Naive thymus-derived CD8-positive, alpha-beta T cell (primary cell): Measurements from ENCODE around the gene CRP. TPM values are rescaled to one million over a fixed set of nuclear protein-coding genes. Genes with fewer than 3 reads are reported as not detected.

ENCODE experiments used
- ATAC-seq, 2 donors: fragments of 150-1000 bp; cut with Tn5 transposase in 1 of 2; sonication (Bioruptor Pico), chemical (Tn5 transposase) in 1 of 2; 1 replicate in 1 of 2; 2 replicates in 1 of 2; pipeline ENCODE4 v1.10.0; 2021; ENCODE audit warnings: mild to moderate bottlenecking in 2 of 2, moderate library complexity in 2 of 2
- POLR2A ChIA-PET: fragments of 350-600 bp; sonication (Branson Sonifier 250); formaldehyde crosslinking; loops from one replicate; lab custom pipeline; 2021; ENCODE audit warnings: antibody characterized with exemption; lab: Charles Lee
- DNase-seq, 10 donors: peaks; one replicate each; pipeline versions ENCODE4 v3.0.0 to v3.0.0-alpha.2; 2020 to 2022
- H3K27ac Mint-ChIP-seq, 10 donors: one replicate each; pipeline ENCODE4 v1.8.0; 2020 to 2022; ENCODE audit warnings: mild to moderate bottlenecking in 10 of 10, mixed read lengths in 10 of 10, moderate library complexity in 4 of 10, inconsistent platforms in 1 of 10
- H3K27me3 Mint-ChIP-seq, 5 donors: one replicate each; pipeline ENCODE4 v1.8.0; 2021 to 2022; ENCODE audit warnings: mixed read lengths in 5 of 5
- H3K36me3 Mint-ChIP-seq, 3 donors: one replicate each; pipeline ENCODE4 v1.8.0; 2020 to 2022; ENCODE audit warnings: mixed read lengths in 3 of 3, mild to moderate bottlenecking in 2 of 3, inconsistent platforms in 1 of 3
- H3K4me1 Mint-ChIP-seq, 4 donors: one replicate each; pipeline ENCODE4 v1.8.0; 2021 to 2022; ENCODE audit warnings: mixed read lengths in 4 of 4
- H3K4me3 Mint-ChIP-seq, 10 donors: one replicate each; pipeline ENCODE4 v1.8.0; 2020 to 2022; ENCODE audit warnings: mild to moderate bottlenecking in 10 of 10, mixed read lengths in 10 of 10, moderate library complexity in 6 of 10, inconsistent platforms in 1 of 10
- H3K9me3 Mint-ChIP-seq, 9 donors: one replicate each; pipeline ENCODE4 v1.8.0; 2020 to 2022; ENCODE audit warnings: mixed read lengths in 9 of 9, mild to moderate bottlenecking in 3 of 9, inconsistent platforms in 1 of 9, moderate library complexity in 1 of 9
- polyA plus RNA-seq, 3 donors: library from polyadenylated mRNA; unstranded; fragments of 300-500 nt; fragmentation: Illumina TruSeq; gene quantifications; one replicate each; pipeline ENCODE4 v1.2.3, GENCODE V29; 2021
- total RNA-seq, 8 experiments: library from RNA in 2 of 8; stranded (reverse) in 2 of 8; gene quantifications; one replicate each; pipeline ENCODE4 v1.2.3 and lab custom pipeline; 2021 to 2026

The CRP gene, protein sequence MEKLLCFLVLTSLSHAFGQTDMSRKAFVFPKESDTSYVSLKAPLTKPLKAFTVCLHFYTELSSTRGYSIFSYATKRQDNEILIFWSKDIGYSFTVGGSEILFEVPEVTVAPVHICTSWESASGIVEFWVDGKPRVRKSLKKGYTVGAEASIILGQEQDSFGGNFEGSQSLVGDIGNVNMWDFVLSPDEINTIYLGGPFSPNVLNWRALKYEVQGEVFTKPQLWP
- not detected for total RNA-seq
- polyA plus RNA-seq: not detected
- 0 reads per million in 6 experiments for total RNA-seq (lab: John Stamatoyannopoulos, UW)

DNA sequence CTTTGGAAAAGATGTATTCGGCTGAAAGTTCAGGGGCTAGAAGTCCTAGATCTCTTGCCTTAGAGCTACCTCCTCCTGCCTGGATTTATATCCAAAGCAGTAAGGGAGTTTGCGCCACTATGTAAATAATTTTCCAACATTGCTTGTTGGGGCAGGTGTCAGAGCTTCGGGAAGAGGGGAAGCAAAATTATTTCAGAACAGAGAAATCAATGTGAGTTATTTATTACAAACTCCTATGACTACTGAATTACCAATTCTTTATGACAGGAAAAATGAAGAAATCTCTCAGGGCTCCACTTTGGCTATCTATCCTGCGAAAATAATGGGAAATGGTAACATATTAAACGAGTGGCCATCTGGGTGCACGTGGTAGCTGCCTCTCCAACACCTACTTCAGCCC, at the start of gene CRP:
CRP (minus strand) TSS at position 61 of the 400 bp plus-strand sequence. CDS start 104 bp downstream, outside the sequence.
- H3K36me3 Mint-ChIP-seq: peaks cover 8 to 23% (median 9%) of the 10 kb centered on the region in 3 donors
- peaks cover 0 to 2% (median 0%) of the 10 kb centered on the region in 4 donors for H3K4me1 Mint-ChIP-seq
- ATAC-seq: no peak
- peaks cover 15 to 62% (median 31%) of the 10 kb centered on the region in 5 donors for H3K27me3 Mint-ChIP-seq
- no peak for DNase-seq
- H3K27ac Mint-ChIP-seq: no peak within 1 kb of the TSS
- H3K9me3 Mint-ChIP-seq: peaks cover 6 to 27% (median 19%) of the 10 kb centered on the region in 9 donors
- H3K4me3 Mint-ChIP-seq: no peak within 1 kb of the TSS
- POLR2A ChIA-PET: no interaction called here

DNA sequence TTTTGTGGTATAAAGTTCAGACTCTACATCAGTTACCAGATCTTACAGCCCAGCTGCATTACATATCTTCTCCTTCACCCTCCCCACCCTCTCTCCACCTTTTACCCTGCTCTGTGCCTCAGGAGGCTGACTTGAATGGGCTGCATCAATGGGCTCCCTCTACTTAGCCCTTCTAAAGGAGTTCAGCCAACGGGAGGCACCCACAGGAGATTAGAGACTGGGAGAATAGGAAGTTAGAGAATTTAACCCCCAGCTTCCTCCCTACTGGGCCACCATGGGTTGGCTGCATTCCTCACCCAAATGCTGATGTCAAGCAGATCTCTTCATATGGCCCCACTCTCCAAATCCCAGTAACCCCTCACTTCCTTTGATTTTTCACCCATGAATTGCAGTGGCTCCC, 49.3 kb upstream of the CRP start:
- POLR2A ChIA-PET: no interaction called here
- peaks cover 0 to 4% (median 0%) of the 10 kb centered on the region in 9 donors for H3K9me3 Mint-ChIP-seq
- no peak overlapping the region for H3K4me3 Mint-ChIP-seq
- peaks cover 2 to 13% (median 9%) of the 10 kb centered on the region in 5 donors for H3K27me3 Mint-ChIP-seq
- DNase-seq: no peak
- no peak for ATAC-seq
- no peaks in the 10 kb centered on the region for H3K36me3 Mint-ChIP-seq
- no peaks in the 10 kb centered on the region for H3K4me1 Mint-ChIP-seq
- no peak overlapping the region for H3K27ac Mint-ChIP-seq

DNA sequence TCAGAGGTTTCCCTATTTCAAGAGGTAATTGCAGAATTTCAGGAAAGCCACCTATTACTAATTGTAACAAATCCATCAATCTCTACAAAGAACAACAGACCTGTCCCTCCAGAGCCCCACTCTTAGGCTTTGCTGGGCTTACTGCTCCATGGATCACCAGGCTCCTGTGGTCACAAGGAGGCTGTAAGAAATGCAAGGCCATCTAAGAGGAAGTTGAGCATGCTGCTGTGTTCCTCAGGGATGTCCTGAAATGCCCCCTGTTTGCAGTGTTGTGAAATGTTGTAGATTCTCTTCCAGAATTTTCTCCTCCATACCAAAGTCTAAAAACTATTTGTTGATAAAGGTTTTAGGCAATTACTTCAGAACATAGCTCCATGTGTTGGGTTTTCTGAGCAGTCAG, 42.0 kb upstream of the CRP start:
- ATAC-seq (no peak), DNase-seq (no peak)
- no peaks in the 10 kb centered on the region for H3K36me3 Mint-ChIP-seq
- H3K9me3 Mint-ChIP-seq: peaks cover 0 to 2% (median 0%) of the 10 kb centered on the region in 9 donors
- POLR2A ChIA-PET: no interaction called here
- H3K27ac Mint-ChIP-seq: no peak overlapping the region
- no peaks in the 10 kb centered on the region for H3K4me1 Mint-ChIP-seq
- peaks cover 2 to 8% (median 4%) of the 10 kb centered on the region in 5 donors for H3K27me3 Mint-ChIP-seq
- H3K4me3 Mint-ChIP-seq: no peak overlapping the region

DNA sequence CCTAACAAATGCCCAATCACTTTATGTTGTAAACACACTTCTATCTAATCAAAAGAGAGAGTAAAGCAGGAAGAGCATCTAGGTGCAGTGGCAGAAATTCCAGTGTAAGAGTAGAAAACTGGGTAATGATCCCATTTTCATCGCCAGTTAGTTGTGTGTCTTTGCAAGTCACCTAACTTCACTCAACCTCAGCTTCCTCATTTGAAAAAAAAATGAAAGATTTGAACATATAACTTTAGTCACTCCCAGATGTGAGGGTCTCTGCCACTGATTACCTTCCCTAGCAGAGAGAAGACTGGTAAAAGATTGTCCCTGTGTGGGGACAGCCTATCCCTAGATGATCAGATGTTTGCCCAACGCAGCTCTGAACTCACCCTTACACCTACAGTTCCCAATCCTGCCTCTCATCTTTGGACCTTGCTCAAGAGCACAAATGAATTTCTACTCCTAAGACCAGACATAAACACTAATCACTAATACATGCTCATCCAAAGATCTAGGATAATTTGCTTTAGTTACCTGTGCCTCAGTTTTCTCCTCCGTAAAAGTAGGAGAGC, 41.1 kb upstream of the CRP start:
- no peaks in the 10 kb centered on the region for H3K9me3 Mint-ChIP-seq
- ATAC-seq: no peak
- POLR2A ChIA-PET: no interaction called here
- DNase-seq: no peak
- no peak overlapping the region for H3K4me3 Mint-ChIP-seq
- no peaks in the 10 kb centered on the region for H3K36me3 Mint-ChIP-seq
- H3K27ac Mint-ChIP-seq: no peak overlapping the region
- no peaks in the 10 kb centered on the region for H3K4me1 Mint-ChIP-seq
- H3K27me3 Mint-ChIP-seq: peaks cover 0 to 9% (median 5%) of the 10 kb centered on the region in 5 donors

- H3K36me3 Mint-ChIP-seq: no peaks in the 10 kb centered on the region
- ATAC-seq: no peak
- POLR2A ChIA-PET: no interaction called here
- H3K9me3 Mint-ChIP-seq: no peaks in the 10 kb centered on the region
- no peak overlapping the region for H3K27ac Mint-ChIP-seq
- DNase-seq: no peak
- peaks cover 0 to 9% (median 5%) of the 10 kb centered on the region in 5 donors for H3K27me3 Mint-ChIP-seq
- H3K4me3 Mint-ChIP-seq: no peak overlapping the region
- H3K4me1 Mint-ChIP-seq: no peaks in the 10 kb centered on the region
These were observed 39.0 kb upstream of the CRP start for GRCh38 chr1:159753386-159753785.

DNA sequence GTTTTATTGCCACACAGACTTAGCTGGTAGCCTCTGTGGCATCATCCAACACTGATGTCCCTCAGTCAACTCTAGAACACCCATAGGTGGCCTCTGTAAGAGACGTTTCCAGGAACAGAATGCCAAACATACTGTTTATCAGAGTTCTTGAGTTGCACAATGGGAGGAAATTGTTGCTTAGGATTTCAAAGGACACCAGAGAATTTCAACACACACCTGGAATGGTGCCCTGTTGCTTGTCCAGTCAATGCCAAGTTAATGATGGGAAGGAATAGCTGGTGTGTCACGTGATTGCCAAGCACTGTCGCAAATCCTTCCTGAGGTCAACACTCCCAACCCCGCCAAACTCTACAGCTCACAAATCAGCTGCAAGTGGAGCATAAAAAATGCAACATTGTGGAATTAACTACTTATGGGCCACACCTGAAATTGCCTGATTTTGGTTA, 37.8 kb upstream of the CRP start:
- no peaks in the 10 kb centered on the region for H3K36me3 Mint-ChIP-seq
- ATAC-seq (no peak), DNase-seq (no peak)
- no peaks in the 10 kb centered on the region for H3K4me1 Mint-ChIP-seq
- H3K9me3 Mint-ChIP-seq: no peaks in the 10 kb centered on the region
- H3K27ac Mint-ChIP-seq: peak overlapping the region in 1 of 10 donors; percentile 32
- no peak overlapping the region for H3K4me3 Mint-ChIP-seq
- POLR2A ChIA-PET: interaction anchor here (1.0 kb wide), 1 partner anchor 100 kb away, joined by 3 read pairs; no protein-coding TSS in a partner anchor
- peaks cover 0 to 9% (median 5%) of the 10 kb centered on the region in 5 donors for H3K27me3 Mint-ChIP-seq

- Mint-ChIP-seq H3K4me1 (peaks cover 0 to 5% (median 0%) of the 10 kb centered on the region in 4 donors), H3K4me3 (no peak overlapping the region), H3K36me3 (no peaks in the 10 kb centered on the region), H3K9me3 (no peaks in the 10 kb centered on the region), H3K27ac (no peak overlapping the region), H3K27me3 (peaks cover 0 to 9% (median 5%) of the 10 kb centered on the region in 5 donors)
- DNase-seq (no peak), ATAC-seq (no peak)
- POLR2A ChIA-PET: no interaction called here
These were observed 36.6 kb upstream of the CRP start for GRCh38 chr1:159751031-159751430.

DNA sequence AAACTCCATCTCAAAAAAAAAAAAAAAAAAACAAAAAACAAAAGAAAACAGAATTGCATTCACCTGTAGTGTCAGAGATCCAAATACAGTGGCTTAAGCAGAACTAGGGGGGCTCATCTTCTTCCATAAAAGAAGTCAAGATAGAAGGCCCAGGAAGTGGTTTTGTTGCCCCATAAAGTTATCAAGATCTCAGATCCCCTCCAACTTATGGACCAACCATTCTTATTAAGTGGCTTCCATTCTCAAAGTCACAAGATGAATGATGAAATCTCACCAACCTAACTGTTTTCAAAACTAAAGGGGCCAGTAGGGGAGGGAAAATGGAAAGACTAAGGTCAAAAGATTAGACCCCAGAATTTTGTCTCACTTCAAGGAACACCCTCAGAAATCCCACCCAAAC, 36.2 kb upstream of the CRP start:
- Mint-ChIP-seq H3K9me3 (no peaks in the 10 kb centered on the region), H3K27ac (no peak overlapping the region), H3K4me1 (peaks cover 0 to 5% (median 0%) of the 10 kb centered on the region in 4 donors), H3K36me3 (no peaks in the 10 kb centered on the region), H3K4me3 (no peak overlapping the region), H3K27me3 (peaks cover 0 to 9% (median 5%) of the 10 kb centered on the region in 5 donors)
- ATAC-seq (no peak), DNase-seq (no peak)
- POLR2A ChIA-PET: no interaction called here

DNA sequence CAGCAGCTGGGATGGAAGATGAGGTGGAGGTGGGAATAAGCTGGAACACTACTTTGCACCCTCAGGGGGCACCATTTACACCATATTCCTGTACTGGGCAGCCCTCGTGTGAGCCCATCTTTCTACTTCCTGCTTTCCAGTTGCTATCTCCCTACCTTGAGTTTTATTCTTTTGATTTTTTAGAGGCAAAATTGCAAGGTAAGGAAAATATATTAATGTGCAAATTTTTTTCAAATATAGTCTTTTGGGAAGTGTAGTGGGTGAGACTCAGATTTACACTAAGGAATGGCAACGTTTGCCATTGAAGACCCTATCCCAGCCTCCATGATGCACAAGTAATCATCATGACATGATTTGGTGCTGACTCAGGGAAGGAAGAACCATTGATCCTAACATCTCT, 35.2 kb upstream of the CRP start:
- no peaks in the 10 kb centered on the region for H3K9me3 Mint-ChIP-seq
- POLR2A ChIA-PET: no interaction called here
- H3K4me3 Mint-ChIP-seq: no peak overlapping the region
- peaks cover 0 to 5% (median 0%) of the 10 kb centered on the region in 4 donors for H3K4me1 Mint-ChIP-seq
- no peaks in the 10 kb centered on the region for H3K36me3 Mint-ChIP-seq
- H3K27me3 Mint-ChIP-seq: peaks cover 0 to 9% (median 5%) of the 10 kb centered on the region in 5 donors
- H3K27ac Mint-ChIP-seq: no peak overlapping the region
- DNase-seq (no peak), ATAC-seq (no peak)

DNA sequence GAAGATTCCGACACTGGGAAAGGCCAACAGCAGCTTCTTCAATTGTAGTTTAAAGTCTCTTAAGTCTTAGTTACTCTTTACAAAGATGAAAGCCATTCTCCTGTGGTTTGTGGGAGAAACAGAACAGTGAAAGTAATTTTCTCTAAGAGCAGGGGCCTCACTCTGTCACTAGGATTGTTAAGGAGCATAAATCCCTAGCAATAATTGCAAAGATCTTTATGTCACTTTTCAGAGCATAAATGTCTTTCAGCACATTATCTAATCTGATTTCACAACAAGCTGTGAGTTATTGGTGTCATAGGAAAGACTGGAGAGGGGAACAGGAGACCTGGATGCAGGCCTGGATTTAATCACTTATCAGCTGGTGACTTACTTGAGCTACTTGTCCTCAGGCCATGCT, 34.0 kb upstream of the CRP start:
- no peak overlapping the region for H3K4me3 Mint-ChIP-seq
- H3K36me3 Mint-ChIP-seq: no peaks in the 10 kb centered on the region
- DNase-seq (no peak), ATAC-seq (no peak)
- no peaks in the 10 kb centered on the region for H3K9me3 Mint-ChIP-seq
- peaks cover 0 to 9% (median 7%) of the 10 kb centered on the region in 5 donors for H3K27me3 Mint-ChIP-seq
- peaks cover 0 to 5% (median 0%) of the 10 kb centered on the region in 4 donors for H3K4me1 Mint-ChIP-seq
- POLR2A ChIA-PET: no interaction called here
- no peak overlapping the region for H3K27ac Mint-ChIP-seq

DNA sequence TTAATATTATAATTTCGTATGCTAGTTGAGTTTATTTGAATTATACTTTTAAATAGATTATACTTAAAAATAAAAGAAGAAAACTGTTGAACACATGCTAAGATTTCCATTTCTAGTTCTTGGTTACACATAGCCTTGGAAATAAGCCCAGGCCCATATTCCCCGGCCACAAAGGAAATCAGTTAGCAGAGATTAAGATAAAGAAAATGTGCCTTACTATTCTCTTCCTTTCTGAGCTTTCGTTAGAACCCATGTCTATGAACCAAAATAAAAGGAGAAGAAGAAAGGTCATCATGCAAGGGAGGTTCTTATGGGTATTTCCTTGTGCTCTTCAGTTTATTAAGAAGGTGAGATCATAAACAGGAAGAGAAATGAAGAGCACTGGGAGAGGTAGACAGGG, 32.3 kb upstream of the CRP start:
- peaks cover 0 to 5% (median 0%) of the 10 kb centered on the region in 4 donors for H3K4me1 Mint-ChIP-seq
- H3K27ac Mint-ChIP-seq: no peak overlapping the region
- H3K9me3 Mint-ChIP-seq: peaks cover 0 to 13% (median 0%) of the 10 kb centered on the region in 9 donors
- H3K27me3 Mint-ChIP-seq: peaks cover 0 to 12% (median 6%) of the 10 kb centered on the region in 5 donors
- H3K36me3 Mint-ChIP-seq: peaks cover 0 to 3% (median 0%) of the 10 kb centered on the region in 3 donors
- ATAC-seq (no peak), DNase-seq (no peak)
- POLR2A ChIA-PET: no interaction called here
- H3K4me3 Mint-ChIP-seq: no peak overlapping the region

DNA sequence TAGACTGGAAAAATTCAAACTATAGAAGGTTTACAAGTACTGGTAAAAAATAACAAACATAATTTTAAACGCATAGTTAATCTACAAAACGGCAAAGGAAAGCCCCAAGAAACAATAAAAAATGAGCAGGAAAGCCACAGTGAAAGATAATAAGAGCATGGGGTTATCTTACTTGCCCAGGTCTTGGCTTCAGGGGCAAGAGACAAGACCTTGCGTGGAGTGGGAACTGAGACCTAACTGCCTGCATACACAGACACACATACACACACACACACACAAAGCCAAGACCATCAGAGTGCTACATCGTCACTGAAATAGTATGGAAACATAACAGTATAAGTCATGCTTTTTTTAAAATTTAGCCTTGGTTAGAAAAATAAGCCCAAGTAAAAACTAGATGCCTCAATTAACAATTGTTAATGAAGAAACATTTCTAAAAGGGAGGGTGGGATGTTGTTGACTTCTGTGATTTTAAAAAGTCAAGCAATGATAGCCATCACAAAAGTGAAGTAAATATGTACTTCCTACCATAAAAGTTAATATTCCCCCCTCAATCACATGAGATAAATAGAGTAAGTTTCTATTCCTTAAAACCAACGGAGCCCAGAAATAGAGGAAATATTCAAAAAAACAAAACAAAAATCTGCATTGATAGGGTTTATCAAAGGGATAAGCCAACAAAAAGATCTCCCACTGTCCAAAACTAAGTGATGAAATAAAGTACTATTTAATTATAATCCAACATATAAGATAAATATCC, 29.4 kb upstream of the CRP start:
- H3K4me1 Mint-ChIP-seq: peaks cover 0 to 5% (median 0%) of the 10 kb centered on the region in 4 donors

More for the DNA sequence above, 29.4 kb upstream of the CRP start:
- Mint-ChIP-seq H3K4me3 (no peak overlapping the region), H3K27me3 (peaks cover 1 to 12% (median 6%) of the 10 kb centered on the region in 5 donors), H3K9me3 (peaks cover 0 to 13% (median 2%) of the 10 kb centered on the region in 9 donors), H3K27ac (no peak overlapping the region), H3K36me3 (peaks cover 0 to 5% (median 0%) of the 10 kb centered on the region in 3 donors)
- DNase-seq: no peak
- POLR2A ChIA-PET: no interaction called here
- ATAC-seq: no peak
